Measurements from ENCODE around the gene RREB1.

DNA sequence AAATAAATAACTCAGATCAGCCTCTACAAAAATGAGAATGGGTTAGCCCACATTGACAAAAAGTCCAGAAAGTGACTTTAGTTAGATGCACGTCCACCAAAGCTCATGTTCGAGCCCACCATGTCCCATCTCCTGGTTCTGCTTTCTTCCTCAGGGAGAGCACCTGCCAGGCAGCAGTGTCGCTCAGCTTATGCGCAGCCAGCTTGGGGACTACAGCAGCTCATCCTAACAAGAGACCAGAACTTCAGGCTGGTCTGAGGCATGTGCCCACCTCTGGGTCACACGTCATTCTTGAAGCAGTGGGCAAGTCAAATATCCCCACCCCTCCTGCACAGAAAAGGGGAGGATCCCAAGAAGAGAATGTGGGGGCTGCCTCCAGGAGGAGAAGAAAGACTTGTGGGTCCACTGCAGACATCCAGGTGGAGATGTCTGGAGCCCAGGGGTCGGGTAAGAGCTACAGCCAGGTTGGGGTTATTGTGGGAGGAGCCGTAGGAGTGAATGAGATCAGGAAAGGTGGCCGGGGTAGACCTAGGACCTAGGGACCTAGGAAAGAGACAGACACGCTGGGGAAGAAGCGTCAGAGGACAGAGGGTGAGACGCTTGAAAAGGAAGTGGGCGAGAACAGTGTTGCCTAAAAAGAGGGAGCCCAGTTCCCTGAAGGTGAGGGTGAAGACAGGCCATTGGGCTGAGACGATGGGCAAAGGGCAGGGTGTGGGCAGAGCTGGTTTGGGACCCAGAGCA is 152.7 kb downstream of the RREB1 start:
- TF ChIP-seq, protein P1, sequence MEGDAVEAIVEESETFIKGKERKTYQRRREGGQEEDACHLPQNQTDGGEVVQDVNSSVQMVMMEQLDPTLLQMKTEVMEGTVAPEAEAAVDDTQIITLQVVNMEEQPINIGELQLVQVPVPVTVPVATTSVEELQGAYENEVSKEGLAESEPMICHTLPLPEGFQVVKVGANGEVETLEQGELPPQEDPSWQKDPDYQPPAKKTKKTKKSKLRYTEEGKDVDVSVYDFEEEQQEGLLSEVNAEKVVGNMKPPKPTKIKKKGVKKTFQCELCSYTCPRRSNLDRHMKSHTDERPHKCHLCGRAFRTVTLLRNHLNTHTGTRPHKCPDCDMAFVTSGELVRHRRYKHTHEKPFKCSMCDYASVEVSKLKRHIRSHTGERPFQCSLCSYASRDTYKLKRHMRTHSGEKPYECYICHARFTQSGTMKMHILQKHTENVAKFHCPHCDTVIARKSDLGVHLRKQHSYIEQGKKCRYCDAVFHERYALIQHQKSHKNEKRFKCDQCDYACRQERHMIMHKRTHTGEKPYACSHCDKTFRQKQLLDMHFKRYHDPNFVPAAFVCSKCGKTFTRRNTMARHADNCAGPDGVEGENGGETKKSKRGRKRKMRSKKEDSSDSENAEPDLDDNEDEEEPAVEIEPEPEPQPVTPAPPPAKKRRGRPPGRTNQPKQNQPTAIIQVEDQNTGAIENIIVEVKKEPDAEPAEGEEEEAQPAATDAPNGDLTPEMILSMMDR (optimal IDR thresholded peaks at IDR 0.05 in 1 of 3, IDR thresholded peaks at IDR 0.05 in 1 of 3, conservative IDR thresholded peaks at IDR 0.05 in 1 of 3; ENCODE audit: extremely low read depth in 1 of 3, insufficient read depth in 2 of 3, low read length in 3 of 3) = no peak
- TF ChIP-seq EZH2 (IDR thresholded peaks at IDR 0.05; ENCODE audit: low read length) = no peak

Measured in keratinocyte (primary cell).